Activated CD8-positive, alpha-beta T cell treated with anti-CD3 and anti-CD28 coated beads for 36 hours (primary cell): ENCODE data around the gene STT3A. TPM values are rescaled to one million over a fixed set of nuclear protein-coding genes. Genes with fewer than 3 reads are reported as not detected.
"Not testable (repeated sequence)": the region's sequence is repeated elsewhere in the genome, so short reads cannot be mapped to it uniquely, and the experiment has no call there.

ENCODE experiments used
- ATAC-seq: fragments of 200-7000 bp; cut with Tn5 transposase; one replicate; pipeline ENCODE4 v1.10.0; 2021; ENCODE audit warnings: mild to moderate bottlenecking, moderate library complexity
- CTCF ChIA-PET: fragments of 350-600 bp; sonication (Branson Sonifier 250); formaldehyde crosslinking; loops from one replicate; lab custom pipeline; 2021; ENCODE audit warnings: antibody characterized with exemption; lab: Charles Lee
- POLR2A ChIA-PET: fragments of 350-600 bp; sonication (Branson Sonifier 250); formaldehyde crosslinking; loops from one replicate; lab custom pipeline; 2021; ENCODE audit warnings: antibody characterized with exemption; lab: Charles Lee
- DNase-seq: peaks from one replicate; pipeline ENCODE4 v3.0.0-alpha.2; 2020
- H3K27ac Mint-ChIP-seq: one replicate; pipeline ENCODE4 v1.8.0; 2021; ENCODE audit warnings: mild to moderate bottlenecking, mixed read lengths
- H3K27me3 Mint-ChIP-seq: one replicate; pipeline ENCODE4 v1.8.0; 2021; ENCODE audit warnings: mixed read lengths
- H3K36me3 Mint-ChIP-seq: one replicate; pipeline ENCODE4 v1.8.0; 2021; ENCODE audit warnings: low read depth, mixed read lengths
- H3K4me1 Mint-ChIP-seq: one replicate; pipeline ENCODE4 v1.8.0; 2021; ENCODE audit warnings: low read depth, mixed read lengths
- H3K4me3 Mint-ChIP-seq: one replicate; pipeline ENCODE4 v1.8.0; 2021; ENCODE audit warnings: mild to moderate bottlenecking, moderate library complexity, mixed read lengths
- H3K9me3 Mint-ChIP-seq: one replicate; pipeline ENCODE4 v1.8.0; 2021; ENCODE audit warnings: mixed read lengths
- CTCF ChIP-seq: fragments of 200-600 bp; IDR thresholded peaks from one replicate; pipeline ENCODE4 v1.8.0; 2022; ENCODE audit warnings: antibody characterized with exemption, mild to moderate bottlenecking
- intact Hi-C: fragments of 100-400 bp; cut with micrococcal nuclease; formaldehyde crosslinking; loops from one replicate; pipeline ENCODE4 v1.10.0; 2022
- total RNA-seq, 2 experiments: library from RNA; stranded (reverse); gene quantifications; one replicate each; pipeline ENCODE4 v1.2.3, GENCODE V29; 2021

STT3A gene
- total RNA-seq, 2 experiments from 2014 or later, result 111 to 114 TPM

GRCh38 chr11:125570952-125571351 is 21.7 kb upstream of the STT3A start:
- ATAC-seq (no peak), DNase-seq (no peak)
- Mint-ChIP-seq H3K4me1 (peaks cover 28% of the 10 kb centered on the region), H3K36me3 (peaks cover 34% of the 10 kb centered on the region), H3K4me3 (peak overlapping the region; percentile 90), H3K27ac (peak overlapping the region; percentile 90), H3K9me3 (no peaks in the 10 kb centered on the region), H3K27me3 (no peaks in the 10 kb centered on the region)
- ChIA-PET POLR2A (interaction anchor here (2.1 to 2.5 kb wide), 3 partner anchors 9 to 55 kb away, joined by 10 to 40 read pairs (median 16); partner anchors contain the start of genes CHEK1 and STT3A), CTCF (interaction anchor here (1.7 kb wide), 1 partner anchor 23 kb away, joined by 9 read pairs; the partner anchor contains the start of gene STT3A)
- TF ChIP-seq CTCF, result no peak
- intact Hi-C loops, result no loop called here

- POLR2A ChIA-PET, result no interaction called here
- TF ChIP-seq CTCF, result no peak
- CTCF ChIA-PET, result interaction anchor here (0.7 kb wide), 1 partner anchor 86 kb away, joined by 3 read pairs; no protein-coding TSS in a partner anchor
- ATAC-seq (no peak), DNase-seq (no peak)
- H3K36me3 Mint-ChIP-seq, result peaks cover 47% of the 10 kb centered on the region
- peaks cover 22% of the 10 kb centered on the region for H3K4me1 Mint-ChIP-seq
- H3K27me3 Mint-ChIP-seq, result no peaks in the 10 kb centered on the region
- intact Hi-C loops, result no loop called here
- no peak overlapping the region for H3K4me3 Mint-ChIP-seq
- H3K27ac Mint-ChIP-seq, result no peak overlapping the region
- no peaks in the 10 kb centered on the region for H3K9me3 Mint-ChIP-seq
Observed at GRCh38 chr11:125572916-125573315, 19.7 kb upstream of the STT3A start.

- DNase-seq, POLR2A ChIA-PET, H3K27me3 Mint-ChIP-seq, ATAC-seq, H3K9me3 Mint-ChIP-seq, H3K4me3 Mint-ChIP-seq, H3K4me1 Mint-ChIP-seq, H3K27ac Mint-ChIP-seq, intact Hi-C loops, CTCF ChIA-PET: not testable (repeated sequence)
- H3K36me3 Mint-ChIP-seq, result peaks cover 53% of the 10 kb centered on the region
Observed at GRCh38 chr11:125577181-125577580, 15.5 kb upstream of the STT3A start.

GRCh38 chr11:125578783-125579182 is 13.9 kb upstream of the STT3A start:
- Mint-ChIP-seq H3K36me3 (peaks cover 51% of the 10 kb centered on the region), H3K27ac (no peak overlapping the region), H3K4me1 (peaks cover 2% of the 10 kb centered on the region), H3K9me3 (no peaks in the 10 kb centered on the region), H3K4me3 (no peak overlapping the region), H3K27me3 (no peaks in the 10 kb centered on the region)
- ATAC-seq (no peak), DNase-seq (no peak)
- ChIA-PET CTCF (no interaction called here), POLR2A (no interaction called here)
- no peak for TF ChIP-seq CTCF
- intact Hi-C loops, result no loop called here

- POLR2A ChIA-PET, result interaction anchor here (1.8 kb wide), 1 partner anchor 9 kb away, joined by 10 read pairs; the partner anchor contains the start of gene EI24
- DNase-seq (no peak), ATAC-seq (no peak)
- Mint-ChIP-seq H3K9me3 (no peaks in the 10 kb centered on the region), H3K27me3 (no peaks in the 10 kb centered on the region), H3K4me1 (no peaks in the 10 kb centered on the region), H3K27ac (no peak overlapping the region), H3K4me3 (no peak overlapping the region), H3K36me3 (peaks cover 54% of the 10 kb centered on the region)
- intact Hi-C loops, result no loop called here
- CTCF ChIA-PET, result interaction anchor here (1.0 kb wide), 1 partner anchor 23 kb away, joined by 3 read pairs; no protein-coding TSS in a partner anchor
- TF ChIP-seq CTCF, result no peak
Observed at GRCh38 chr11:125579811-125580210, 12.8 kb upstream of the STT3A start.
